Activated T-cell treated with anti-CD3 and anti-CD28 coated beads for 48 hours (primary cell): ENCODE measurements around the gene PRDM9.
"Not testable (repeated sequence)": the region's sequence is repeated elsewhere in the genome, so short reads cannot be mapped to it uniquely, and the experiment has no call there.

ENCODE experiments used
- DNase-seq: peaks from one replicate; pipeline ENCODE4 v3.0.0-alpha.2; 2020; ENCODE audit warnings: low read depth

Gene PRDM9

GRCh38 chr5:23507278-23507685 lies at the start of gene PRDM9:
Gene PRDM9 (plus strand): TSS chr5:23507609. CDS start chr5:23509034, 1,425 bp downstream.
- DNase-seq = no peak

GRCh38 chr5:23457780-23458179 lies 49.6 kb upstream of the PRDM9 start:
- no peak for DNase-seq

GRCh38 chr5:23459214-23459613 lies 48.2 kb upstream of the PRDM9 start:
- no peak for DNase-seq

- DNase-seq = no peak
Observed at GRCh38 chr5:23461576-23461975, 45.8 kb upstream of the PRDM9 start.

- no peak for DNase-seq
Observed at GRCh38 chr5:23466401-23466912, 41.0 kb upstream of the PRDM9 start.

- no peak for DNase-seq
Observed at GRCh38 chr5:23468658-23469057, 38.8 kb upstream of the PRDM9 start.

GRCh38 chr5:23473915-23474314 lies 33.5 kb upstream of the PRDM9 start:
- DNase-seq = no peak

- DNase-seq = no peak
Observed at GRCh38 chr5:23474315-23474714, 33.1 kb upstream of the PRDM9 start.

GRCh38 chr5:23476580-23476979 lies 30.8 kb upstream of the PRDM9 start:
- DNase-seq = no peak

GRCh38 chr5:23482642-23483041 lies 24.8 kb upstream of the PRDM9 start:
- no peak for DNase-seq

GRCh38 chr5:23483090-23483489 lies 24.3 kb upstream of the PRDM9 start:
- DNase-seq = no peak

GRCh38 chr5:23484096-23484495 lies 23.3 kb upstream of the PRDM9 start:
- no peak for DNase-seq

- DNase-seq = not testable (repeated sequence)
Observed at GRCh38 chr5:23486227-23486626, 21.2 kb upstream of the PRDM9 start.

GRCh38 chr5:23490993-23491392 lies 16.4 kb upstream of the PRDM9 start:
- DNase-seq = no peak

GRCh38 chr5:23494558-23494957 lies 12.9 kb upstream of the PRDM9 start:
- DNase-seq = no peak

- DNase-seq = no peak
Observed at GRCh38 chr5:23496576-23496975, 10.8 kb upstream of the PRDM9 start.

- no peak for DNase-seq
Observed at GRCh38 chr5:23506329-23507236, 826 bp upstream of the PRDM9 start.

GRCh38 chr5:23510434-23510833 lies 3.0 kb downstream of the PRDM9 start:
- not testable (repeated sequence) for DNase-seq

- no peak for DNase-seq
Observed at GRCh38 chr5:23522553-23522952, 15.1 kb downstream of the PRDM9 start.

GRCh38 chr5:23523031-23523430 lies 15.6 kb downstream of the PRDM9 start:
- DNase-seq = no peak

- no peak for DNase-seq
Observed at GRCh38 chr5:23523998-23524397, 16.6 kb downstream of the PRDM9 start.

- DNase-seq = no peak
Observed at GRCh38 chr5:23525751-23526150, 18.3 kb downstream of the PRDM9 start.

- not testable (repeated sequence) for DNase-seq
Observed at GRCh38 chr5:23526616-23527015, 19.2 kb downstream of the PRDM9 start.
